Measurements from ENCODE around the gene TDRD6.

DNA sequence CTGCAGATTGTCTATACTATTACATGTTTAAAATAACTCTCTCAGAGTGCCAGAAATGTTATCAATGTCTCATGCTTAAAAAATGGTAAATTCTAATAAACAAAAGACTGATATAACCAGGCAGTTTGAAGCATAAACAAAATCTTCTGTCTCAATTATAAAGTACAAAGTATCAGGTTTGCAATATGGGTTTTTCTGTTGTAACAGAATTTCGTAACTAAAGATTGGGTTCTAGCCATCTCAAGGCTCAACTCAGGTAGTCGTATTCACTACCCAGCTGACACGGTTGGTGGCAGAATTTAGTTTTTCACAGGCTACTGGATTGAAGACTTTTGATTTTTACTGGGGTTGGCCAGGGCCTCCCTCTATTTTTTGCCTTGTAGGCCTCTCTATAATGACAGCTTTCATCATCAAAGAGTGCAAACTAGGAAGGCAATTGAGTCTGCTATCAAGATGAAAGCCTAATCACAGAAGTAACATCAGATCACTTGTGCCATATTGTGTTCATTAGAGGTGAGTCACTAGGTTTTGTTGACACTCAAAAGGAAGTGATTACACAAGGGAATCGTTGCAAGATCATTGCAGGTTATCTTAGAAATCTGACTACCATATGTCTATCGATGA, 38.7 kb upstream of the TDRD6 start:
- TF ChIP-seq, protein P1, sequence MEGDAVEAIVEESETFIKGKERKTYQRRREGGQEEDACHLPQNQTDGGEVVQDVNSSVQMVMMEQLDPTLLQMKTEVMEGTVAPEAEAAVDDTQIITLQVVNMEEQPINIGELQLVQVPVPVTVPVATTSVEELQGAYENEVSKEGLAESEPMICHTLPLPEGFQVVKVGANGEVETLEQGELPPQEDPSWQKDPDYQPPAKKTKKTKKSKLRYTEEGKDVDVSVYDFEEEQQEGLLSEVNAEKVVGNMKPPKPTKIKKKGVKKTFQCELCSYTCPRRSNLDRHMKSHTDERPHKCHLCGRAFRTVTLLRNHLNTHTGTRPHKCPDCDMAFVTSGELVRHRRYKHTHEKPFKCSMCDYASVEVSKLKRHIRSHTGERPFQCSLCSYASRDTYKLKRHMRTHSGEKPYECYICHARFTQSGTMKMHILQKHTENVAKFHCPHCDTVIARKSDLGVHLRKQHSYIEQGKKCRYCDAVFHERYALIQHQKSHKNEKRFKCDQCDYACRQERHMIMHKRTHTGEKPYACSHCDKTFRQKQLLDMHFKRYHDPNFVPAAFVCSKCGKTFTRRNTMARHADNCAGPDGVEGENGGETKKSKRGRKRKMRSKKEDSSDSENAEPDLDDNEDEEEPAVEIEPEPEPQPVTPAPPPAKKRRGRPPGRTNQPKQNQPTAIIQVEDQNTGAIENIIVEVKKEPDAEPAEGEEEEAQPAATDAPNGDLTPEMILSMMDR (conservative IDR thresholded peaks at IDR 0.05): no peak
- TF ChIP-seq ZFX (IDR thresholded peaks at IDR 0.05): no peak
